ENCODE results near the gene SLC24A4. TPM values are rescaled to one million over a fixed set of nuclear protein-coding genes. Genes with fewer than 3 reads are reported as not detected.

SLC24A4 gene
- total and polyA plus RNA-seq, 2 donors, result 0.66 to 0.80 TPM

- Histone ChIP-seq H3K27me3 (ENCODE audit: control insufficient read depth in 2 of 2, insufficient read depth in 1 of 2, low read length in 1 of 2) (peaks cover 0 to 4% of the 10 kb centered on the region in 2 donors), H3K4me1 (ENCODE audit: control insufficient read depth in 2 of 2, insufficient read depth in 2 of 2, low read length in 2 of 2) (no peaks in the 10 kb centered on the region), H3K27ac (ENCODE audit: low read depth in 1 of 2, low read length in 1 of 2) (no peak overlapping the region), H3K36me3 (ENCODE audit: control insufficient read depth in 2 of 2, insufficient read depth in 2 of 2, low read length in 1 of 2) (no peaks in the 10 kb centered on the region), H3K4me3 (ENCODE audit: low read length in 2 of 2) (no peak overlapping the region), H3K9me3 (ENCODE audit: control insufficient read depth in 2 of 2, insufficient read depth in 1 of 2, low read length in 1 of 2) (no peaks in the 10 kb centered on the region)
- WGBS, result 59% methylated on average over 9 of the region's 9 CpGs
- peak in 7 of 9 donors; percentile 8 to 49 (median 21) for DNase-seq (ENCODE audit: low read depth in 6 of 9, low spot score in 9 of 9)
These were observed 29.4 kb downstream of the SLC24A4 start for GRCh38 chr14:92352158-92352985.

GRCh38 chr14:92353447-92353846 lies 30.5 kb downstream of the SLC24A4 start:
- 85% methylated on average over 3 of the region's 3 CpGs for WGBS
- Histone ChIP-seq H3K4me1 (ENCODE audit: control insufficient read depth in 2 of 2, insufficient read depth in 2 of 2, low read length in 2 of 2) (no peaks in the 10 kb centered on the region), H3K27me3 (ENCODE audit: control insufficient read depth in 2 of 2, insufficient read depth in 1 of 2, low read length in 1 of 2) (peaks cover 0 to 4% of the 10 kb centered on the region in 2 donors)

GRCh38 chr14:92356677-92357076 lies 33.7 kb downstream of the SLC24A4 start:
- DNase-seq (ENCODE audit: low read depth in 6 of 9, low spot score in 9 of 9), result no peak
- H3K4me1 ChIP-seq (ENCODE audit: control insufficient read depth in 2 of 2, insufficient read depth in 2 of 2, low read length in 2 of 2), result no peaks in the 10 kb centered on the region
- no peak overlapping the region for H3K27ac ChIP-seq (ENCODE audit: low read depth in 1 of 2, low read length in 1 of 2)
- H3K36me3 ChIP-seq (ENCODE audit: control insufficient read depth in 2 of 2, insufficient read depth in 2 of 2, low read length in 1 of 2), result no peaks in the 10 kb centered on the region
- H3K27me3 ChIP-seq (ENCODE audit: control insufficient read depth in 2 of 2, insufficient read depth in 1 of 2, low read length in 1 of 2), result peaks cover 0 to 7% of the 10 kb centered on the region in 2 donors
- no peak overlapping the region for H3K4me3 ChIP-seq (ENCODE audit: low read length in 2 of 2)
- H3K9me3 ChIP-seq (ENCODE audit: control insufficient read depth in 2 of 2, insufficient read depth in 1 of 2, low read length in 1 of 2), result no peaks in the 10 kb centered on the region
- WGBS, result 42% methylated on average over 3 of the region's 3 CpGs

More at GRCh38 chr14:92353447-92353846, 30.5 kb downstream of the SLC24A4 start:
- DNase-seq (ENCODE audit: low read depth in 6 of 9, low spot score in 9 of 9), result no peak
- Histone ChIP-seq H3K4me3 (ENCODE audit: low read length in 2 of 2) (no peak overlapping the region), H3K27ac (ENCODE audit: low read depth in 1 of 2, low read length in 1 of 2) (no peak overlapping the region), H3K36me3 (ENCODE audit: control insufficient read depth in 2 of 2, insufficient read depth in 2 of 2, low read length in 1 of 2) (no peaks in the 10 kb centered on the region), H3K9me3 (ENCODE audit: control insufficient read depth in 2 of 2, insufficient read depth in 1 of 2, low read length in 1 of 2) (no peaks in the 10 kb centered on the region)

GRCh38 chr14:92360651-92361370 lies 37.8 kb downstream of the SLC24A4 start:
- WGBS, result 88% methylated on average over 13 of the region's 13 CpGs
- H3K4me3 ChIP-seq (ENCODE audit: low read length in 2 of 2), result no peak overlapping the region
- H3K4me1 ChIP-seq (ENCODE audit: control insufficient read depth in 2 of 2, insufficient read depth in 2 of 2, low read length in 2 of 2), result no peaks in the 10 kb centered on the region
- H3K9me3 ChIP-seq (ENCODE audit: control insufficient read depth in 2 of 2, insufficient read depth in 1 of 2, low read length in 1 of 2), result no peaks in the 10 kb centered on the region
- no peak overlapping the region for H3K27ac ChIP-seq (ENCODE audit: low read depth in 1 of 2, low read length in 1 of 2)
- H3K36me3 ChIP-seq (ENCODE audit: control insufficient read depth in 2 of 2, insufficient read depth in 2 of 2, low read length in 1 of 2), result no peaks in the 10 kb centered on the region
- H3K27me3 ChIP-seq (ENCODE audit: control insufficient read depth in 2 of 2, insufficient read depth in 1 of 2, low read length in 1 of 2), result peaks cover 0 to 18% of the 10 kb centered on the region in 2 donors
- no peak for DNase-seq (ENCODE audit: low read depth in 6 of 9, low spot score in 9 of 9)

- WGBS, result 90% methylated on average over 14 of the region's 14 CpGs
- Histone ChIP-seq H3K4me3 (ENCODE audit: low read length in 2 of 2) (no peak overlapping the region), H3K36me3 (ENCODE audit: control insufficient read depth in 2 of 2, insufficient read depth in 2 of 2, low read length in 1 of 2) (no peaks in the 10 kb centered on the region), H3K4me1 (ENCODE audit: control insufficient read depth in 2 of 2, insufficient read depth in 2 of 2, low read length in 2 of 2) (no peaks in the 10 kb centered on the region), H3K27me3 (ENCODE audit: control insufficient read depth in 2 of 2, insufficient read depth in 1 of 2, low read length in 1 of 2) (peaks cover 0 to 18% of the 10 kb centered on the region in 2 donors), H3K27ac (ENCODE audit: low read depth in 1 of 2, low read length in 1 of 2) (no peak overlapping the region), H3K9me3 (ENCODE audit: control insufficient read depth in 2 of 2, insufficient read depth in 1 of 2, low read length in 1 of 2) (no peaks in the 10 kb centered on the region)
- no peak for DNase-seq (ENCODE audit: low read depth in 6 of 9, low spot score in 9 of 9)
These were observed 39.8 kb downstream of the SLC24A4 start for GRCh38 chr14:92362781-92363235.

- H3K36me3 ChIP-seq (ENCODE audit: control insufficient read depth in 2 of 2, insufficient read depth in 2 of 2, low read length in 1 of 2), result no peaks in the 10 kb centered on the region
- no peak overlapping the region for H3K27ac ChIP-seq (ENCODE audit: low read depth in 1 of 2, low read length in 1 of 2)
- no peaks in the 10 kb centered on the region for H3K9me3 ChIP-seq (ENCODE audit: control insufficient read depth in 2 of 2, insufficient read depth in 1 of 2, low read length in 1 of 2)
- H3K4me1 ChIP-seq (ENCODE audit: control insufficient read depth in 2 of 2, insufficient read depth in 2 of 2, low read length in 2 of 2), result no peaks in the 10 kb centered on the region
- 95% methylated on average over 11 of the region's 11 CpGs for WGBS
- peaks cover 0 to 18% of the 10 kb centered on the region in 2 donors for H3K27me3 ChIP-seq (ENCODE audit: control insufficient read depth in 2 of 2, insufficient read depth in 1 of 2, low read length in 1 of 2)
- DNase-seq (ENCODE audit: low read depth in 6 of 9, low spot score in 9 of 9), result no peak
- no peak overlapping the region for H3K4me3 ChIP-seq (ENCODE audit: low read length in 2 of 2)
These were observed 43.3 kb downstream of the SLC24A4 start for GRCh38 chr14:92366237-92366636.

GRCh38 chr14:92368001-92368400 lies 45.0 kb downstream of the SLC24A4 start:
- Histone ChIP-seq H3K36me3 (ENCODE audit: control insufficient read depth in 2 of 2, insufficient read depth in 2 of 2, low read length in 1 of 2) (no peaks in the 10 kb centered on the region), H3K4me3 (ENCODE audit: low read length in 2 of 2) (no peak overlapping the region), H3K9me3 (ENCODE audit: control insufficient read depth in 2 of 2, insufficient read depth in 1 of 2, low read length in 1 of 2) (peaks cover 0 to 11% of the 10 kb centered on the region in 2 donors), H3K27ac (ENCODE audit: low read depth in 1 of 2, low read length in 1 of 2) (no peak overlapping the region), H3K27me3 (ENCODE audit: control insufficient read depth in 2 of 2, insufficient read depth in 1 of 2, low read length in 1 of 2) (peaks cover 0 to 13% of the 10 kb centered on the region in 2 donors), H3K4me1 (ENCODE audit: control insufficient read depth in 2 of 2, insufficient read depth in 2 of 2, low read length in 2 of 2) (no peaks in the 10 kb centered on the region)
- 96% methylated on average over 6 of the region's 6 CpGs for WGBS
- no peak for DNase-seq (ENCODE audit: low read depth in 6 of 9, low spot score in 9 of 9)

GRCh38 chr14:92369097-92369496 lies 46.1 kb downstream of the SLC24A4 start:
- Histone ChIP-seq H3K36me3 (ENCODE audit: control insufficient read depth in 2 of 2, insufficient read depth in 2 of 2, low read length in 1 of 2) (no peaks in the 10 kb centered on the region), H3K9me3 (ENCODE audit: control insufficient read depth in 2 of 2, insufficient read depth in 1 of 2, low read length in 1 of 2) (peaks cover 0 to 11% of the 10 kb centered on the region in 2 donors), H3K4me3 (ENCODE audit: low read length in 2 of 2) (no peak overlapping the region), H3K27ac (ENCODE audit: low read depth in 1 of 2, low read length in 1 of 2) (no peak overlapping the region), H3K4me1 (ENCODE audit: control insufficient read depth in 2 of 2, insufficient read depth in 2 of 2, low read length in 2 of 2) (no peaks in the 10 kb centered on the region), H3K27me3 (ENCODE audit: control insufficient read depth in 2 of 2, insufficient read depth in 1 of 2, low read length in 1 of 2) (peaks cover 0 to 11% of the 10 kb centered on the region in 2 donors)
- whole genome bisulfite sequencing, result 97% methylated on average over 3 of the region's 3 CpGs
- DNase-seq (ENCODE audit: low read depth in 6 of 9, low spot score in 9 of 9), result no peak

- DNase-seq (ENCODE audit: low read depth in 6 of 9, low spot score in 9 of 9), result no peak
- no peaks in the 10 kb centered on the region for H3K36me3 ChIP-seq (ENCODE audit: control insufficient read depth in 2 of 2, insufficient read depth in 2 of 2, low read length in 1 of 2)
- no peak overlapping the region for H3K4me3 ChIP-seq (ENCODE audit: low read length in 2 of 2)
- WGBS, result 87% methylated on average over 2 of the region's 2 CpGs
- H3K4me1 ChIP-seq (ENCODE audit: control insufficient read depth in 2 of 2, insufficient read depth in 2 of 2, low read length in 2 of 2), result no peaks in the 10 kb centered on the region
- peaks cover 0 to 11% of the 10 kb centered on the region in 2 donors for H3K9me3 ChIP-seq (ENCODE audit: control insufficient read depth in 2 of 2, insufficient read depth in 1 of 2, low read length in 1 of 2)
- peaks cover 0 to 8% of the 10 kb centered on the region in 2 donors for H3K27me3 ChIP-seq (ENCODE audit: control insufficient read depth in 2 of 2, insufficient read depth in 1 of 2, low read length in 1 of 2)
- H3K27ac ChIP-seq (ENCODE audit: low read depth in 1 of 2, low read length in 1 of 2), result no peak overlapping the region
These were observed 49.3 kb downstream of the SLC24A4 start for GRCh38 chr14:92372230-92372629.
